GM18520 (cell line): Measurements from ENCODE around the gene HOXC11.

Source experiments
- ATAC-seq: cut with Tn5 transposase; IDR thresholded peaks from one replicate; pipeline ENCODE4 v1.9.1; 2021; ENCODE audit not compliant: unreplicated experiment

The HOXC11 gene

DNA sequence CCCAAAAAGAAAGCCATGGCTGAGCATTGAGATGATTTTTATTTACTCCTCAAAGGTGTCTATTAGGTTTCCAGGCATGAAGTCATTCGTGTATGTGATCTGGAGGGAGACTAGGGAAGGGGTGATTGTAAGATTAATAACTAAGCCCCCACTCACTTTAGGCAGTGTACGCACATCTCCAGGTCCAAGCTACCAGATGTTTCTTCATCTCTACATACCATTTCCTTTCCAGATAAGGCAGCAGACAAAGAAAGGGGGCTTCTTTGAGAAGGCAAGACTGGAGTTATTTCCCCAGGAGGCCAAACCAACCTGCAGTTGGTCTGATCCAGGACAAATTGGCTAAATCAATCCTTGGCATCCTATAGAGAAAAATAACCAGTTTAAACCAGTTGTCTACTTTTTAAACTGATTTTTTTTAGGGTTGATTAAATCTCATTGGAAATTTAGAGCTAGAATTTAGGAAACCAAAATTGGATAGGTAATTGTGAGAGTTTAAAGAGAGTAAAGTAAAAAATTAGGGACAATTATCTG, 30.4 kb upstream of the HOXC11 start:
- no peak for ATAC-seq

DNA sequence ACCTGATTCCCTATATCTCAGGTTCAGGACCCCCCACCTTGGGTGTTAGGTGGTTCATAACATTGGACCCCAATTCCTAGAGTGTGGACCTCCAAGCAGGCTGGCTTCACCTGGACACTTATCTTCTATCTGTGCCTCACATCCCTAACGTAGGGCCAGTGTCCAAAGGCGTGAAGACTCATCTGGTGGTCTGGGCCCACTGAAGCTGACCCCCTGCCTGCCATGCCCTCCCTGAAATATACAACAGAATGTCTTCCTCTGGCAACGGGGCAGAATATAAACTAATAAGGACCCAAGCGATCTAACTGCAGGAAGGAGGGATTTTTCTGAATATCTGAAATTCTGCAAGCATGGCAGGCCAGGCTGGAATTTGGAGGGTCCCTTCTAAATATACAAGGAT, 28.7 kb upstream of the HOXC11 start:
- no peak for ATAC-seq

DNA sequence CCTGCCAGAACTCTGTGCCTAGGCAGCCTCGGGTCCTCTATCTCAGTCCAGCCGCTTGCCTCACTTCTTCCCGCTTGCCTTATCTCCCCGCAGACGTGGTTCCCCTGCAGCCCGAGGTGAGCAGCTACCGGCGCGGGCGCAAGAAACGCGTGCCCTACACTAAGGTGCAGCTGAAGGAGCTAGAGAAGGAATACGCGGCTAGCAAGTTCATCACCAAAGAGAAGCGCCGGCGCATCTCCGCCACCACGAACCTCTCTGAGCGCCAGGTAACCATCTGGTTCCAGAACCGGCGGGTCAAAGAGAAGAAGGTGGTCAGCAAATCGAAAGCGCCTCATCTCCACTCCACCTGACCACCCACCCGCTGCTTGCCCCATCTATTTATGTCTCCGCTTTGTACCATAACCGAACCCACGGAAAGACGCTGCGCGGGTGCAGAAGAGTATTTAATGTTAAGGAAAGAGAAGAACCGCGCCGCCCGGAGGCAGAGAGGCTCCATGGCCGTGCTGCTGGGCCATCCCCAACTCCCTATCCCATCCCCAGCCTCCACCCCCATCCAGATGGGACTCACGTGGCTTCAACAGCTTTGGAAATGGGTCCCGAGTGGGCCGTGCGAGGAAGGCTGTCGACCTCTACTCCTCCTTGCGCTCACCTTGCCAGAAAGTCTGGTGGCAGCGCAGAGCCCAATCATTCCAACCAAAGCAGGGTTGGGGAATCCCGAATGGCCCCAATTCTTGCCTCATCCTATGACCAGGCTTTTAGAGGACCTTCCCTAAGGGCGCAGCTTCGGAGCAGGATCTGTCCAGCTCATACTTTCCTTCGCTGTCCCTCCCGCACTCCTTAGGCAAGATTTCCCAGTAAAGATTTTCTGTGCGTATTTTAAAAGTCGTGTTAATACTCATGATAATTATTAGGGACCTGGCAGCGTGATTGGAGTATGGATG, 27.7 kb upstream of the HOXC11 start:
- no peak for ATAC-seq

DNA sequence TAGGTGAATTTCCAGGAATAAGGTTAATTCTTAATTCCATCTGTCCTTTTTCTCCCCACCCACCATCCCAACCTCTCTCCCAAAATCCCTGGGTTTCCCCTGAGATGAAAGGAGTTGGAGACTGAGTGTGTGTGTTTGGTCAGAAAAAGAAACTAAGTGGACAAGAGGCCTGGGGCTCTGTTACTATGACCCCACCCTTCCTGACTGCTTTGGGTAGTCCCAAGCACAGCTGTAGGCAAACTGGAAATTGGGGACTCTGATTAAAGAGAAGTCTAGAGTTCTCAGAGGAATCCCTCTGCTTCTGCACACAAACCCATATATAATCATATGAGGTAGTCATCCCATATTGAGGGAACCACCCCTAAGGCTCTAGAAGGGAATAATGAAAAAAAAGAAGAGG, 25.2 kb upstream of the HOXC11 start:
- ATAC-seq, result no peak

DNA sequence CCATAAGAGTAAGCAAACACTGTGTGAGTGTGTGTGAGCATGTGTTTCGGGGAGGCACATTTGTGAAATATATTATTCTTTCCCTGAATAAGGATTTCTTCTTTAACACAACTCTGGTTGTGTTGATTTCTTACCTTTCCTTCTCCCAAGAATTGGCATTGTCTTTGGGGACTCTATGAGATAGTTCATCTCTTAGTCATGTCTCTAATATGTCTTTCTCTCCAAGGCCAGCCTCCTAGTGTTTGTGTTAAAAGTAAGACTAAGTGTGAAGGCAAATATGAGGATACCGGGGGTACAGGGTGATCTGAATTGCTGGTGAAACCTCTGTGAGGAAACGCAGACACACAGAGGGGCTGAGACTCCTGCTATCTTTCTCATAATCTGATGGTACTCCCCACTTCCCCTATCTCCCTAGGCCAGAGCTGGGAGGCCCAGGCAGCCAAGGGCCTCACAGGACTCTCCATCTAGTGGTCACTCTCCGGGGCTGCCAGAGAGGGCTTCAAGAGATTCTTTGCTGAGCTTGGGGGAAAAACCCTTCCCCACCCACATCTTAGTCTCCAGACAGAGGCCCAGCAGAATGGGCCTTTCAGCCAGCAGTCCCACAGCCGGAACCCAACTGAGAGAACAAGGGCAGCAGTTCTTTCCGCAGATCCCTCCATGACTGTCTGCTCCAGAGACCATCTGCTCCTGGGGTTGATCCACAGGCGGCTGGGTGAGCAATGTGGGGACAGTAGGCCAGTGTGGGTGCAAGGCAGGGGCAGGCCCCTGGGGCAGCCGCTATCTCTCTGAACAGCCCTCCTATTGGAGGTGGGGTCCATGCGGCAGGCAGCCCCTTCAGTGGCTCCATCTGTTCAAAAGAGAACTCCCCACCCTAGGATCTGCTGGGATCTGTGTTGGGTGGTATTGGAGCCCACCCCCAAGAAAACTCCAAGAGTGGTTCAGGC, 24.0 kb upstream of the HOXC11 start:
- ATAC-seq, result no peak

DNA sequence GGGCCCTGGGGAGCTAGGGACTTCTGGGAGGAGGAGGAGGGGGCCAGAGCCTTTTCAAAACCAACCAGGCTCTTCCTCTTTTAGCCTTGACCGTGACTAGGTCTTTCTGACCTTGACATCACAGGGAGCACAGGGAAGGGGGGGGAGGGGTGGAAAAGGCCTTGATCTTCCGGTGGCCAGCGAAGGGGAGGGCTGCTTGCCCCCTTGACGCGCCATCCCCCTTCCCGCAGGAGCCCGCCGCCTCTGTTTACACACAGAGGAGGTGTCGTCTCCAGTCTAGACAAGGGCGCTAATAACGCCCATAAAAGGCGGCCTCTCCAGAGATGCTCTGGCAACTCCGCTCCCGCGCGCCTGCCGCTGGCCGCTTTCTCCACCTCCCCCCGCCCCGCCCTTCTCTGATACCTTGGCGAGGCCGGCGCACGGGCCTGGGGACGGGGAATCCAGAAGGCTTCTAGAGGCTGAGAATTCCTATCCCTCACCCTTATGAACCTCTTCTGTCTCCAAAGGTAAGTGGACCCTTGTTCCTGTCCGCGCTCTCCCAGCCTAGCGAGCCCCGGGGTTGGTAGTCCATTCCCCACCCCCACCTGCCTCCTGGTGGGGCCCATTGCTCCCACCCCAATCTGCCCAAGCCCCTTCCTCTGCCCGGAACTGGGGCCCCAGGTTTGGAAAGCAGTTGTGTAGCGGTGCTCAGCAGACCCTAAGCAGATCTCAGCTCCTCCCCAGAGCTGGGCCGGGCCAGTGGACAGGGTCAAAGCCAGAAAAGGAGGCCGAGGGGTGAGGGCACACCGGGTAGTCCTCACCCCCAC, 23.1 kb upstream of the HOXC11 start:
- ATAC-seq, result no peak

DNA sequence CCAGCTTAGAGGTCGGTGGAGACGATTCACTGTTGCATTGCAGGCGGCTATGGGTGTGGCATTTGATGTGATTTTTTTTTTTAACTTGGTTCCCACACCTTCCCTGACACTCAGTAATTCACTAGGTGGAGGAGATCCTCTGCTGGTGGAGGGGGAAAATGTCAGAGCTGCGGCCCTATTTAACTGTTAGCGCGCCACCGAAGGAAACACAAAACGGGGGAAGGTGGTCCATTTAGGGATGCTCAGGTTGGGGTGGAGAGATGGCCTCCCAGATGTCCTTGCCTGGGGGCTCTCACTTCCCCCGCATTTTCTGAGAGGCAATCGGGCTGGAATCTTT, 22.5 kb upstream of the HOXC11 start:
- no peak for ATAC-seq

DNA sequence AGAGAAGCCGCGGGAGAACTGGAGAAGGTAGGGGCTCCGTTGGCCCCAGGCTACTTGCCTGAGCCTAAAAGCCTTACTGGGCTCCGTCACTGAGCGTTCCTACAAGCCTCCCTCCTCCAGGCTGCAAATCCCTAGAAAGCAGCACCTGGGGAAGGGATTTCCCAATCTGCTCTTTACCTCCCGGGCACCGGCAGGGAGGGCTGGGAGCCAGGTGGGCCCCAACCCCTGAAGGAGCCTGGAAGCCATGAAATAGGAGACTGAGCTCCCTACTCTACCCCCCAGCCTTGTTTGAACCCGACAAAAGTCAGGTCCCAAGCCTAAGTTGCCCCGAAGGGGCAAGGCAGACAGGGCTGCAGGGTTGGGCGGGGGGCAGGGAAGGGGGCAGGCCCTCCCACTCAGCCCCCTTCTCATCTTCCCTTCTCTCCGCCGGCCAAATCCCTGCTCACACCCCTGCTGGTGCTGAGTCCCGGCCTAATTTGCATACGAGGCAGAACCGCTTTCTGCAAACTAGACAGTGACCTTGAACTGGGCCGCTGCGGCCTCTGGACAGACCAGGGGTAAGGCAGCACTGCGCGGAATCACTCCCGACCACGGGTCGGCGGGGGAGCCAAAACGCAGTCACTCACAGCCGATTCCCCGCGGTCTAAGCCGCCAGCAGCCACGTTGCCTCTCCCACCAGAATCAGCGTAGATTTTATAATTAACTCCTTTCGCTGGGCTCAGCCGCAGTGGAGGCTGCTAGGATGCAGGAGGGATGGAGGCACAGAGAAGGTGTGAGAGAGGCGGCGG, 21.9 kb upstream of the HOXC11 start:
- no peak for ATAC-seq

DNA sequence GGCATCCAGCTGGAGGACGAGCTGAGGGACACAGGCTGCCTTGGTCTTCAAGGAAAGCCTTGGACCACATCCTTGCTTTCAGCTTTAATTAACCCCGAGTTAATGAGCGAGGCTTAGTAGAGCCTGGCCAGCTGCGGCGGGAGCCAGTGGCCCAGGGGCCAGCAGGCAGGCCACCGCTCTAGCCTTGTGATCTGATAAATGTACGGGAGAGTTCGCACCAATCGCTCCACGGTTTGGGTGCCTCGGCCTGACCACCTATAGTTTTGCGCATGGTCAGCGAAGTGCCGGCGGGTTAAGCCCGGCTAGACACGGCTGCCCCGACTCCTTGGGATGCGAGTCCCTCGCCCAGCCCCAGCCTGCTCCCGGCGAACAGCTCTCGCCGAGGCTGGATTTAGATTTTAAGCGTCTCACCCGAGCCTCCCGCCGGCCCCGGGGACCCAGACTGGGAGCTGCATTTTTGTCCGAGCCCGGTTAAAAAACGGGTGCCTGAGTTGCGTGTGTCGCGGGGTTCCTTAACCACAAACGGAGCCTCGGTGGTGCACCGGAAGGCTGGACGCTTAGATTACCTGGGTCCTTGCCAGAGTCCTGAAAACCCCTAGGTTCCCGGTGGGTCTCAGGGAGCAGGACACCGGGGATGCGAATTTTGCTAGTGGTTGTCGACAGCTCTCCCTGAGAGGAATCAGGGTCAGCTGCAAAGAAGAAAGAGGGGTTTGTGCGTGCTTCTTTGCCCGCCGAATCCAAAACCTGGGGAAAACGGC, 21.2 kb upstream of the HOXC11 start:
- no peak for ATAC-seq

DNA sequence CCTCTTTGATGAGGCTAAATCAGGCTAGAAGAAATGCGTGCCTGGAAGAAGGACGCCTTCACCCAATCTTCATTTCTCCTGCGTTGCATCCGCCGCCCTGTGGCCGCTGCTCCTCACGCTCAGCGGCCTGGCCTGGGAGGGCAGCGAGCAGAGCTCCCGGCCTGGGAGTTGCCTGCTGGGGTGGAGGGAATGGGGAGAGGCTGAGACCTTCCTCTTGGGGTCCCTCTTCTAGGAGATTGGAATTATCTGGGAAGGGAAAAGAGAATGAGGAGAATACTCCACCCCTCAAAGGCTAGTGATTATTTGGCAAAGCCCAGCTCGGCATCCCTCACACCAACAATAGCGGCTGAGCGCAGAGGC, 20.6 kb upstream of the HOXC11 start:
- ATAC-seq, result no peak

DNA sequence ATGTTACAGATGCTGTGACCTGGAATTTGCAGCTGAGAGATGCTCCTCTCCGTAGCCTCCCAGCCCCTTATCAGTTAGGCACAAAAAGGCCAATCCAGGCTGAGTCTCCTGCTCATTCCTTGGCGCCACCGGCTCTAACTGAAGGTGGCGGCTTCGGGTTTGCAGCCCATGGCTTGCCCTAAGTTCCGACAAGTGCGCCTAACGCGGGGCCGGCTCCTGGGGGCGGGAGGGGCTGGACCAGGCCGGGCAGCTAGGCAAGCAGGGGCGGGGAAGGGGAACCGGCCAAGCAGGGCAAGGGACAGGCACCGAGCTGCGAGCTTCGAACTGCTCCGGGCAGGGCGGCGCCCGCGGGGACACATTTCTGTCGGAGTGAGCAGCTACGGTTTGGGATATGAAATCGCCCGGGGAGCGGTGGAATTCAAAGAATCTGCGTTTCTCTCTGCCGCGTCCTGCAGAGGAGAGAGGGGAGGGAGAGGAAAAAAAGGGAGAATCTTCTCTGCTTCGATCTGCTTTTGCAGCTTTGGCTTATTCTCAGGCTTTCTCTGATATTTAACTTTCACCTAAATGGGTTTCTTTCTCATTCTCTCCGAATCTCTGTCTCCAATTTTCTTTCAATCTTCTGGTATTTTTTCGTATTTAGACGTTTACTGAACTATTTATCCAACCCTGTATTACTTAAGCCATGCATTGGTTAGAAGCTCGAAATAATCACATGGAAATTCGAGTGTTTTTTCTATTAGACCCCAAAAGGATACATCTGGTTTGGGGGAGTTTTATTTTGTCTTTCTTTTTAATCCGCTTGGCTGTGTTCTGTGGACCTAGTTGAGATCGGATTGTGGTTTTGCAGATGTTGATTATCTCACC, 19.8 kb upstream of the HOXC11 start:
- no peak for ATAC-seq

DNA sequence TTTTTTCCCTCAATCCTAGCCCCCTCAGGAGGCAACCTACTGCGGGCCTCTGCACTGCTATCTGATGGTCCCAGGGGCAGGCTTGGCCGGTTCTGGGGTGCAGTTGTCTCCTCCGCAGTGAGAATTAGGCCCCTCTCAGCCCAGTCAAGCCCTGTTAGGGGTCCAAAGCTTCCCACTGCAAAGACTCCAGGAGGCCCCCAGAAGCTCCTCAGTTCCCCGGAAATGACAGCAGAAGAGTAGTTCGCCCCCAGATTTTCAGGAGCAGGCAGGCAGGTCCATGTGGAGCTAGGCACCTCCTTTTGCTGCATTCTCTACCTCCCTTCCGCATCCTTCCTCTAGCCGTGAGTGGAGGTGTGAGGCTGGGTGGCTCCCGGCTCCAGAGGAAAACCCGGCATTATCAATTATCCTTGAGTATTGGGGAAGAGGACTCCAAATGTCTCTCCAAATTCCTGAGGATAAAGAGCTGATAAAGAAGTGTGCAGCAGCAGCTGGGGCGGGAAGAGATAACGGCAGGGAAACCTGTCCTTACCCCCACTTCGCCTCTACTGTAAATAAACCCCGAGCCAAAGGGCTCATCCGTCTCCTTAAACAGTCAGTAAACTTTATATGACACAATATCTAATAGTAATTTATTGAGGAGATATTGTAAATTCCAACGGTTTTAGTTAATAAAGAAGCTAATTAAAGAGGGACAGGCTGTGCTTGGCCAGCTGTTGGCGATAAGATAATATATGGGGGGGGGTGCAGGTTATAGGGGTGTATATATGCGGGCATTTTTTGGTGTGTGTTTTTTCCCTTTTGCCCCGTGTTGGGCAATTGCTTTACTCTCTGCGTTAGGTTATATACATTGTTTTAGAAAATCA, 18.9 kb upstream of the HOXC11 start:
- no peak for ATAC-seq

DNA sequence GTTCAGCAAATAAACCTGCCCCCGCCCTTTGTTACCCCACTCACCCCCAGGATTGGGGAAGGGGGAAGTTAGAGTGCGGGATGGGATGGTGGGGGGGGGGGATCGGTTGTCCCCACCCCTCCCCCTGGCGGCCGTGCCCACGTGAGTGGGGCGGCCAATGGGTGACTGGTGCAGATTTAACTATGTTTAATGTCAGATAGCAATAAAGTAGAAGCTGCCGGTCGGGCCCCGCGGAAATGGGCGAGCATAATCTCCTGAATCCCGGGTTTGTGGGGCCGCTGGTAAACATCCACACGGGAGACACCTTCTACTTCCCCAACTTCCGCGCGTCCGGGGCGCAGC, 18.3 kb upstream of the HOXC11 start, which contains the start of gene HOXC12:
Gene HOXC12, plus strand, starts transcription at position 210 of the 342 bp plus-strand sequence. Its CDS starts 27 bp downstream, at position 237.
- no peak for ATAC-seq

DNA sequence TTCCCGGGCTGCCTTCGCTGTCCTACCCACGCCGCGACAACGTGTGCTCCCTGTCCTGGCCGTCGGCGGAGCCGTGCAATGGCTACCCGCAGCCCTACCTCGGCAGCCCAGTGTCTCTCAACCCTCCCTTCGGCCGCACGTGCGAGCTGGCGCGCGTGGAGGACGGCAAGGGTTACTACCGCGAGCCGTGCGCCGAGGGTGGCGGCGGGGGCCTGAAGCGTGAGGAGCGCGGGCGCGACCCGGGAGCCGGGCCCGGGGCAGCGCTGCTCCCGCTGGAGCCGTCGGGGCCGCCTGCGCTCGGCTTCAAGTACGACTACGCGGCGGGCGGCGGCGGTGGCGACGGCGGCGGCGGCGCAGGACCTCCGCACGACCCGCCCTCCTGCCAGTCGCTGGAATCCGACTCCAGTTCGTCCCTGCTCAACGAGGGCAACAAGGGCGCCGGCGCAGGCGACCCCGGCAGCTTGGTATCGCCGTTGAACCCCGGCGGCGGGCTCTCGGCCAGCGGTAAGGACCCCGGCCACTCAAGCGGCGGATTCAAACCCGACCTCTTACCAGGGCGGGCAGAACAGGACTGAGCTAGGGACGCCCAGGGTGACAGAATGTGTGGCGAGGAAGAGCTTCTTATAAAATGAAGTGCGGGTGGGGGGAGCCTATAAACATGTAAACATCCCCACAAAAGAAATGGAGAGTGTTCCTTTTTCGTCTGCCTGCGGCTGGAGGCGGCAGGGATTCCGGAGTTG, 17.7 kb upstream of the HOXC11 start:
- no peak for ATAC-seq

DNA sequence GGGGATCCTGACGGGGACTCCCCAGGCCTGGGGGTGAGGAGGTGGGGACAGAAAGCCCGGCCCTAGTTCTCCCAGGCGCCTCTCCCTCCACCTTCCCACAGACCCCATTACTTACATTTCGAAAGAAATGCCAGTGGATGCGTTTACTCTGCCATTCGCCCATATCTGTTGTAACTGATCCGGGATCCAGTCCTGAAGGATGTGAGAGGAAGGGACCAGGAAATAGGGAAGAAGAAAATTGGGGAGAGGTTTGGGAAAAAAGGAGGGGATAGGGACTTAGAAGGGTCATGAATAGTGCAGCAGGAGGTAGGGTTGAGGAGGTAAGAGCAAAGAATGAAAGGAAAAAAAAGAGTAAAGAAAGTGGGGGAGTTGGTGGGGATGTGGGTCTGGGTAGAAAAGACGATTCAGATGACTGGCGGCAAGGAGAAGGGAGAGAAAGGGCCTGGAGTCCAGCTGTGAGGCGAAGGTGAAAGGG, 17.1 kb upstream of the HOXC11 start:
- ATAC-seq, result no peak

DNA sequence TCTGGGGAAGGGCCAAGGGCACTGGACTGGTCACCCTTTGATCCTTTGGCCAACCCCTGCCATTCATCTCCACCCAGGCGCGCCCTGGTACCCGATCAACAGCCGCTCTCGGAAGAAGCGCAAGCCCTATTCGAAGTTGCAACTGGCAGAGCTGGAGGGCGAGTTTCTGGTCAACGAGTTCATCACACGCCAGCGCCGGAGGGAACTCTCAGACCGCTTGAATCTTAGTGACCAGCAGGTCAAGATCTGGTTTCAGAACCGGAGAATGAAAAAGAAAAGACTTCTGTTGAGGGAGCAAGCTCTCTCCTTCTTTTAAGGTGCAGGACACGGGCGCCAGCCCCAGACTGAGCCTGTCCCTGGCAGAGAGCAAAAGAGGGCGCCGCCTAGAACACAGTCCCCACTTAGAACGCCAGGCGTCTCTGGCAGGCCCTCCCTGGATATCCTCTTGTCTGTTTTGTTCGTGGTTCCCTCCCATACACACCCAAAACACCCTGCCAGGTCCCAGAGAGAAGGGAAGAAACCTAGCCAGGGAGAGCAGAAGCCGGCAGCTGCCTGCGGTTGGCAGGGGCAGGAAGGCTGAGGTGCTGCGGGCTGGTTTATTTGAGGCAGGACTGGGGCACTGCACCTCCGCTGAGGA, 16.6 kb upstream of the HOXC11 start:
- ATAC-seq, result no peak
